KMS-11 (cell line): ENCODE measurements around the gene GPR153.
"Not testable (repeated sequence)": the region's sequence is repeated elsewhere in the genome, so short reads cannot be mapped to it uniquely, and the experiment has no call there.

Experiments used
- H2AFZ ChIP-seq: fragments of 200-600 bp; sonication (generic); 2 replicates; pipeline ENCODE4 v1.6.1; 2016; ENCODE audit warnings: antibody characterized with exemption, mixed run types, low read depth
- H3K27ac ChIP-seq: fragments of 200-600 bp; sonication (generic); 2 replicates; pipeline ENCODE4 v1.6.1; 2016; ENCODE audit warnings: mild to moderate bottlenecking, mixed run types
- H3K27me3 ChIP-seq: fragments of 200-600 bp; sonication (generic); 2 replicates; pipeline ENCODE4 v1.6.1; 2017; ENCODE audit warnings: mild to moderate bottlenecking, low read depth, mixed run types, moderate library complexity; ENCODE audit not compliant: insufficient read depth
- H3K36me3 ChIP-seq: fragments of 200-600 bp; sonication (generic); 2 replicates; pipeline ENCODE4 v1.6.1; 2017; ENCODE audit warnings: mild to moderate bottlenecking, mixed run types; ENCODE audit not compliant: insufficient read depth
- H3K4me1 ChIP-seq: fragments of 200-600 bp; sonication (generic); 2 replicates; pipeline ENCODE4 v1.6.1; 2016; ENCODE audit warnings: mild to moderate bottlenecking, low read depth, mixed run types; ENCODE audit not compliant: poor library complexity, severe bottlenecking
- H3K4me2 ChIP-seq: fragments of 200-600 bp; sonication (generic); 2 replicates; pipeline ENCODE4 v1.7.0; 2016; ENCODE audit warnings: mild to moderate bottlenecking, mixed run types
- H3K4me3 ChIP-seq: fragments of 200-600 bp; sonication (generic); IDR thresholded peaks from 2 replicates; pipeline ENCODE4 v1.6.1; 2017; ENCODE audit warnings: low read depth, low read length, mixed read lengths; ENCODE audit not compliant: insufficient read depth
- H3K79me2 ChIP-seq: fragments of 200-600 bp; sonication (generic); 2 replicates; pipeline ENCODE4 v1.6.1; 2016; ENCODE audit warnings: low read depth, mixed run types; ENCODE audit not compliant: insufficient read depth
- H3K9ac ChIP-seq: fragments of 200-600 bp; sonication (generic); 2 replicates; pipeline ENCODE4 v1.6.1; 2016; ENCODE audit warnings: mild to moderate bottlenecking, mixed run types
- H4K20me1 ChIP-seq: fragments of 200-600 bp; sonication (generic); 2 replicates; pipeline ENCODE4 v1.6.1; 2016; ENCODE audit warnings: mild to moderate bottlenecking, mixed run types; ENCODE audit not compliant: insufficient read depth
- TF ChIP-seq, protein P1 (sequence below): fragments of 200-600 bp; sonication (generic); conservative IDR thresholded peaks from 2 replicates; pipeline ENCODE4 v1.6.1; 2017; ENCODE audit warnings: low read depth, mild to moderate bottlenecking, antibody characterized with exemption, low read length, moderate library complexity, mixed read lengths

The GPR153 gene

GRCh38 chr1:6223617-6224016 is 37.3 kb downstream of the GPR153 start:
- H4K20me1 ChIP-seq = no peaks in the 10 kb centered on the region
- no peaks in the 10 kb centered on the region; the same call in 1 of the 2 replicates for H3K36me3 ChIP-seq
- no peaks in the 10 kb centered on the region for H3K27me3 ChIP-seq
- no peak overlapping the region for H3K9ac ChIP-seq
- H3K27ac ChIP-seq = no peak overlapping the region
- H3K4me2 ChIP-seq = no peak overlapping the region
- no peak overlapping the region for H2AFZ ChIP-seq
- TF ChIP-seq, protein P1, sequence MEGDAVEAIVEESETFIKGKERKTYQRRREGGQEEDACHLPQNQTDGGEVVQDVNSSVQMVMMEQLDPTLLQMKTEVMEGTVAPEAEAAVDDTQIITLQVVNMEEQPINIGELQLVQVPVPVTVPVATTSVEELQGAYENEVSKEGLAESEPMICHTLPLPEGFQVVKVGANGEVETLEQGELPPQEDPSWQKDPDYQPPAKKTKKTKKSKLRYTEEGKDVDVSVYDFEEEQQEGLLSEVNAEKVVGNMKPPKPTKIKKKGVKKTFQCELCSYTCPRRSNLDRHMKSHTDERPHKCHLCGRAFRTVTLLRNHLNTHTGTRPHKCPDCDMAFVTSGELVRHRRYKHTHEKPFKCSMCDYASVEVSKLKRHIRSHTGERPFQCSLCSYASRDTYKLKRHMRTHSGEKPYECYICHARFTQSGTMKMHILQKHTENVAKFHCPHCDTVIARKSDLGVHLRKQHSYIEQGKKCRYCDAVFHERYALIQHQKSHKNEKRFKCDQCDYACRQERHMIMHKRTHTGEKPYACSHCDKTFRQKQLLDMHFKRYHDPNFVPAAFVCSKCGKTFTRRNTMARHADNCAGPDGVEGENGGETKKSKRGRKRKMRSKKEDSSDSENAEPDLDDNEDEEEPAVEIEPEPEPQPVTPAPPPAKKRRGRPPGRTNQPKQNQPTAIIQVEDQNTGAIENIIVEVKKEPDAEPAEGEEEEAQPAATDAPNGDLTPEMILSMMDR = no peak
- H3K79me2 ChIP-seq = no peaks in the 10 kb centered on the region
- H3K4me3 ChIP-seq = no peak overlapping the region
- H3K4me1 ChIP-seq = peaks cover 8% of the 10 kb centered on the region

GRCh38 chr1:6222636-6223035 is 38.3 kb downstream of the GPR153 start:
- no peak overlapping the region for H3K9ac ChIP-seq
- H3K4me2 ChIP-seq = no peak overlapping the region
- no peaks in the 10 kb centered on the region for H3K27me3 ChIP-seq
- H3K4me3 ChIP-seq = no peak overlapping the region
- no peak overlapping the region for H2AFZ ChIP-seq
- no peak overlapping the region for H3K27ac ChIP-seq
- TF ChIP-seq, protein P1 = no peak
- peaks cover 10% of the 10 kb centered on the region for H3K4me1 ChIP-seq
- H4K20me1 ChIP-seq = no peaks in the 10 kb centered on the region
- no peaks in the 10 kb centered on the region for H3K79me2 ChIP-seq
- no peaks in the 10 kb centered on the region; the same call in 1 of the 2 replicates for H3K36me3 ChIP-seq

DNA sequence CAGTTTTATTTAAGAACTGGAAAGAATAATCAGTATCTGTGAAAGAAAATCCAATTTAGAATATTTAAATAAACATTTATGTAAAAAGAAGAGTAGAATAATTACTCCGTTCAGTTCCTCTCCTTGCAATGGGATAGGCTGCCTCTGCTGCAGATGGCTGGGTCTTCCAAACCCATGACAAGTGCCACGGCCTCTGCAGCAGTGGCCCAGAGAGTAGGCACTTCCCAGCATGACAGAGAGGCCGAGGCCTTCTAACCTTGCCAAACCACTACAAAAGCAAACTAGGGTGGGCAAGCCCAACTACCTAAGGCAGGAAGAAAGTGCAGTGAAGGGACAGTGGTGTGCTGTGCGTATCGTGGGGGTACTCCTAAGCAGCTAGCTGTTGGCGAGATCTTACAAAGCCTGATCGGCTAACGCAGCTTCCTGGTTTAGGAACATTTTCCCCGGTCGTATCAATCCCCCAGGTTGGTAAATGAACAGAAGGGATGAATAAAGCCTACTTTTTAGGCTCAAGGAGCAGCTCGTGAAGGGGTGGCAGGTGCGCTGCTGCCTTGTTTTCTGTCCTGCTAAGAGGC is 39.6 kb downstream of the GPR153 start:
- H3K36me3 ChIP-seq = no peaks in the 10 kb centered on the region
- H3K4me1 ChIP-seq = peaks cover 10% of the 10 kb centered on the region
- no peak overlapping the region for H3K4me2 ChIP-seq
- no peak overlapping the region for H3K27ac ChIP-seq
- no peak overlapping the region for H3K4me3 ChIP-seq
- no peak overlapping the region for H2AFZ ChIP-seq
- H3K27me3 ChIP-seq = no peaks in the 10 kb centered on the region
- no peaks in the 10 kb centered on the region for H3K79me2 ChIP-seq
- no peak overlapping the region for H3K9ac ChIP-seq
- TF ChIP-seq, protein P1 = no peak
- H4K20me1 ChIP-seq = no peaks in the 10 kb centered on the region

DNA sequence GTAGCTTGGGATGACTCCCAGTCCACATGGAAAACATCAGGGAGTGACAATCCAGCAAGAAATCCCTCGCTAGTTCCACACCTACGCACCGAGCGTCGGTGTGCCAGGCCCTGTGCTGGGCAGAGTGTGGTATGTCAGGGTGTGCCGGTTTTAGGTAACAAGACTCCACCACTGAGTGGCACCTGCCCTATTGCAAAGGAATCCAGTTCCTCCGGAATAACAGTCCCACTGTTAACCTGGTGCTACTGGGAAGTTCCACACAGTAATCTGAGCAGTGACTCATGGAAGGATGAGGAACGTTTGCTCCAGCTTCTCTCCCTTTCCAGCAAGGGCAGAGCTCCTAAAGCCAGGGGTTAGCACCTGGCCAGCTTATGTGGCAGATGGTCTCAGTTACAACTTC is 40.7 kb downstream of the GPR153 start:
- TF ChIP-seq, protein P1 = no peak
- no peak overlapping the region for H2AFZ ChIP-seq
- no peak overlapping the region for H3K27ac ChIP-seq
- no peaks in the 10 kb centered on the region for H3K27me3 ChIP-seq
- no peaks in the 10 kb centered on the region for H3K79me2 ChIP-seq
- no peak overlapping the region for H3K4me2 ChIP-seq
- no peak overlapping the region for H3K9ac ChIP-seq
- no peaks in the 10 kb centered on the region for H4K20me1 ChIP-seq
- H3K4me1 ChIP-seq = peaks cover 10% of the 10 kb centered on the region
- H3K36me3 ChIP-seq = no peaks in the 10 kb centered on the region
- no peak overlapping the region for H3K4me3 ChIP-seq

DNA sequence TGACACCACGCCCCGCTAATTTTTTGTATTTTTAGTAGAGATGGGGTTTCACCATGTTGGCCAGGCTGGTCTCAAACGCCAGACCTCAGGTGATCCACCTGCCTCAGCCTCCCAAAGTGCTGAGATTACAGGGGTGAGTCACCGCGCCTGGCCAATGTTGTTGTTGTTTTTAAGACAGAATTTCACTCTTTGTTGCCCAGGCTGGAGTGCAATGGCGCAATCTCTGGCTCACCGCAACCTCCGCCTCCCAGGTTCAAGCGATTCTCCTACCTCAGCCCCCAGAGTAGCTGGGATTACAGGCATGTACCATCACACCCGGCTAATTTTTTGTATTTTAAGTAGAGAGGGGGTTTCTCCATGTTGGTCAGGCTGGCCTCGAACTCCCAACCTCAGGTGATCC is 41.3 kb downstream of the GPR153 start:
- not testable (repeated sequence) for H3K79me2 ChIP-seq, H3K36me3 ChIP-seq, H3K27ac ChIP-seq, H3K27me3 ChIP-seq, H4K20me1 ChIP-seq, H3K4me3 ChIP-seq, H3K4me2 ChIP-seq, H3K4me1 ChIP-seq, H3K9ac ChIP-seq, H2AFZ ChIP-seq
